GM19023 (cell line): ENCODE data around the gene OTOG.

Experiments
- ATAC-seq: cut with Tn5 transposase; IDR thresholded peaks from one replicate; pipeline ENCODE4 v1.9.1; 2021; ENCODE audit warnings: mild to moderate bottlenecking, moderate library complexity; ENCODE audit not compliant: unreplicated experiment

Gene OTOG

DNA sequence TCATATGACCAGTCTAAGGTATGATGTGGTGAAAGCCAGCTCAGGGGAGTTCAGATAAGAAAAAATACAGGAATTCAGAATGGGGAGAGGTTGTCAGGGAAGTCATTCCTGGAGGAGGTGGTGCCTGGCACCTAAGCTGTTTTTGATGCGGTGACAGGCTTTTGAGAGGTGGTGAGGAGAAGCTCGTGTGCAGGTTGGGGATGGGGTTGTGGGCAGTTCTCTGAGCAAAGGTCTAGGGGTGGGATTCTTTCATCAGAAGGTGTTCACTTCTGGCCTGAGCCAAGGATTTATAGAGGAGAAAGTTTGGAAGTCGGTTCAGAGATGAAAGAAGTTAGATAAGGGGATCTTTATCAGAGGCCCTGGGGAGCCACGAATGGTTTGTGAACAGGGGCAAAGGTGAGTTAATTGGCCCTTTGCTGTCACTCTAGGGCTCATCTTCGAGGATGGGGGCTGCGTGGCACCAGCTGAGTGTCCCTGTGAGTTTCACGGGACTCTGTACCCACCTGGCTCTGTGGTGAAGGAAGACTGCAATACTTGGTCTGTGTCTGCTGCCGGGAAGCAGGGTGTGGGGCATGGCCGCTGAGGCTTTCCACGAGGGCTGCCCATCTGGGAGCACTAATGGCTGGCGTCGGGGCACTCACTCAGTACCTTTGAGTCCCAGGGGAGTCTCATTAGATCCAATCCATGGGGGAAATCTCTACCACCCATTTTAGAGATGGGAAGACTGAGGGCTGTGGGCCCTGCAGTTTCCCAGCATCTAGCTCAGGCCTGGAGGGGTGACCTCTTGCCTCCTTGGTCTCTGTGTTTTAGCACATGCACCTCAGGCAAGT, 13.4 kb downstream of the OTOG start:
- no peak for ATAC-seq

DNA sequence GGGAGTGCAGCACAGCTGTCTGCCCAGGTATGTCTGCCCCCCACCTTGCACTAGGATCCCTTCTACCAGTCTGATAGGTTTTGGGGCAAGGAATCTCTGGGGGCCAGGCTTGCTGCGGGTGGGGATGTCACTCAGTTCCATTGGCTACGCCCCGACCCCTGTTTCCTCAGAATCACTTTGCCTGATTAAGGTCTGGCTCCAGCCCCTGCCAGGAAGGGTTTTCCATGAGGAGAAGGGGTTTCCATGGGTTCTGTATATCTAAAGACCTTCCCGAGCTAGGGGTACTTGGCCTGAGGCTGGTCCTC, 14.0 kb downstream of the OTOG start:
- ATAC-seq, result no peak

DNA sequence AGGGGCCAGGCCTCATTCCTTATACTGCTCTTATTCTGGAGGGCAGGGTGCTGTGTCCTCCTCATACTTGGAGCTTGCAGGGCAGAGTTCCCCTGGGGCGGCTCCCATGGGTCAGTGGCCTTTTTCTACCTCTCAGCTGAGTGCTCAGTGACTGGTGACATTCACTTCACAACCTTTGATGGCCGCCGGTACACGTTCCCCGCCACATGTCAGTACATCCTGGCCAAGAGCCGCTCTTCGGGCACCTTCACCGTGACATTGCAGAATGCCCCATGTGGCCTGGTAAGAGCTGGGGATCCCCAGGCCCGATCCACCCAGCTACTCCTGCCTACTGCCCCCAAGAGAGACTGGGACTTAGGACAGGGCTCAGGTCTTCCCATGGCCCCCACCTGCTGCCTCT, 14.5 kb downstream of the OTOG start:
- ATAC-seq, result no peak

DNA sequence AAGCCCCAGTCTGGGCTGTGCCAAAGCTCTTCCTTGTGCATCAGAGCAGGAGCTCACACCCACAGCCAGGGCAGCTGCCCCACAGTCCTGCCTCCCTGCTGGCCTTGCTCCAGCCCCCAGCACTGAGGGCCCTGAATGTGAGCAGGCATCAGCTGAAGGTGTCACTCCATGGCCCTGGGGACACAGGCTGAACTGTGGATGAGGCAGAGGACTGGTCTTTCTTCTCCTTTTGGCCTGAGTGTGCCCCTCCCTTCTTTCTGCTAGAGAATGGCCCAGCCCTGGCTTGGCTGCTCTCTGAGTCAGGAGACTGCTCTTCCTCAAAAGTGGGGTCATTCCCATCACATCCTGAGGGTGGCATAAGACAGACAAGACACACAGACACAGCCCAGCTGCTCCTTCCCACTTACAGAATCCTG, 16.2 kb downstream of the OTOG start:
- no peak for ATAC-seq

DNA sequence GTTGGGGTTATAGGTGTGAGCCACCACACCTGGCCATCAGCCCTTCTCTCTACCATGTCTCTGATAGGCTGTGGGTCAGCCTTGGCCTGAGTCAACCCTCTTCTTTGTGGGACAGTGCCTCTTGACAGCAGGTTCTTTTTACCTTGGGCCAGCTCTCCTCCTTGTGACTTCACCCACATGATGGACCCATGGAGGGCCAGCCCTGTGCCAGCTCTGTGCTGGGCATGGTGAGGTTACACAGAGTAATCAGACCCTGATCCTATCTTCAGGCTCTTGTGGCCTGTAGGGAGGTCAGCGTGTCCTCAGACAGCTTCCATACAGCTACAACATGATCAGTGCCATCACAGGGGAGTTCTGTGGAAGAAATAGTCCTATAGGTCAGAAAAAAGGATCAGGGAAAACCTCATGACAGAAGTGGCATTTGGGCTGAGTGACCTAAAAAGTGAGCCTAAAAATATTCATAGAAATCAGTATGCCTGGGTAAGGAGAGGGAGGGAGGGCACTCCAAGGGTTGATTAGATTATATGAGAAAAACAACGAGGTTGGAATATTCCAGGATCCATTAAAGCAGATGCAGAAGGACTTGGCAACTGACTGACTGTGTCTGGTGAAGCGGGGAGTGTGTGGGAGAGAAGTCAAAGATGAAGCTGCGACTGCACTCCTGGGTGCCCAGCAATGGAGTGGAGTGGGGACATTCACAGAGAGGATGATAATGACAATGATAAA, 17.1 kb downstream of the OTOG start:
- no peak for ATAC-seq

DNA sequence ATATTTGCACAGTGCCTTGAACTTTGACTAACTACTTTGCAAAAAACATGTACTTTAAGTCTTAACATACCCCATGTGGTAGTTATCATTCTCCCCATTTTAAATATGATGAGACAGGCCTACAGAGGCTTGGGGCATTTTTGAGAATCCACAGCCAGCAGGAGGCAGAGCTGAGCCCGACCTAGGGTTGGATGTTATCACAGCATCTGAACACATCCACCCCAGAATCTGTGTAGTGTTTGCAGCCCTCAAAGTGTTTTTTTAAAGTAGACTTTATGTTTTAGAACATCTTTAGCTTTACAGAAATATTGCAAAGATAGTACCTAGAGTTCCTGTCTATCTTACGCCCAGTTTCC, 17.6 kb downstream of the OTOG start:
- ATAC-seq, result no peak

DNA sequence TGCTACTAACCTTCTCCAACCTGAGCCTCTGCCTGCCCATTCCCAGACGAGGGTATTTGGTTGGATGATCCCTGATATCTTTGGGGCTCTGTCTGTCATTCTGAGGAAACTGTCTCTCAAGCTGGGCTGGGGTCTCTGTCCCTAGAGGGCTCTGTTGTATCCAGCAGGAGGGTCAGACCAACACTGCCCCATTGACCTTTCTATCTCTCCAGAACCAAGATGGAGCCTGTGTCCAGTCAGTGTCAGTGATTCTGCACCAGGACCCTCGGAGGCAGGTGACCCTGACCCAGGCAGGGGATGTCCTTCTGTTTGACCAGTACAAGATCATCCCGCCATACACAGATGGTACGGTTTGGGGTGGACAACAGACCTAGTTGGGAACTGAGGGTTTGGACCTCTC, 21.9 kb downstream of the OTOG start:
- ATAC-seq, result no peak

DNA sequence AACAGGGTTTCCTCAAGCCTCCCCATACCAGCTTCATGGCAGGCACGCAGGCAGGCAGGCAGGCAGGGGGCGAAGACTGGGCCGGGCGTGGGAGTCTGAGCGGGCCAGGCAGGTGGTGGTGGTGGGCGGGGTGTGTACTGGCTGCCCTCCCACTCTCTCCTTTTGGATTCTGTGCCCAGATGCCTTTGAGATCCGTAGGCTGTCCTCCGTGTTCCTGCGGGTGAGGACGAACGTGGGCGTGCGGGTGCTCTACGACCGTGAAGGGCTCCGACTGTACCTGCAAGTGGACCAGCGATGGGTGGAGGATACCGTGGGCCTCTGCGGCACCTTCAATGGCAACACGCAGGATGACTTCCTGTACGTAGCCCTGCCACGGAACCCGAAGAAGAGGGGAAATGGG, 23.0 kb downstream of the OTOG start:
- no peak for ATAC-seq

DNA sequence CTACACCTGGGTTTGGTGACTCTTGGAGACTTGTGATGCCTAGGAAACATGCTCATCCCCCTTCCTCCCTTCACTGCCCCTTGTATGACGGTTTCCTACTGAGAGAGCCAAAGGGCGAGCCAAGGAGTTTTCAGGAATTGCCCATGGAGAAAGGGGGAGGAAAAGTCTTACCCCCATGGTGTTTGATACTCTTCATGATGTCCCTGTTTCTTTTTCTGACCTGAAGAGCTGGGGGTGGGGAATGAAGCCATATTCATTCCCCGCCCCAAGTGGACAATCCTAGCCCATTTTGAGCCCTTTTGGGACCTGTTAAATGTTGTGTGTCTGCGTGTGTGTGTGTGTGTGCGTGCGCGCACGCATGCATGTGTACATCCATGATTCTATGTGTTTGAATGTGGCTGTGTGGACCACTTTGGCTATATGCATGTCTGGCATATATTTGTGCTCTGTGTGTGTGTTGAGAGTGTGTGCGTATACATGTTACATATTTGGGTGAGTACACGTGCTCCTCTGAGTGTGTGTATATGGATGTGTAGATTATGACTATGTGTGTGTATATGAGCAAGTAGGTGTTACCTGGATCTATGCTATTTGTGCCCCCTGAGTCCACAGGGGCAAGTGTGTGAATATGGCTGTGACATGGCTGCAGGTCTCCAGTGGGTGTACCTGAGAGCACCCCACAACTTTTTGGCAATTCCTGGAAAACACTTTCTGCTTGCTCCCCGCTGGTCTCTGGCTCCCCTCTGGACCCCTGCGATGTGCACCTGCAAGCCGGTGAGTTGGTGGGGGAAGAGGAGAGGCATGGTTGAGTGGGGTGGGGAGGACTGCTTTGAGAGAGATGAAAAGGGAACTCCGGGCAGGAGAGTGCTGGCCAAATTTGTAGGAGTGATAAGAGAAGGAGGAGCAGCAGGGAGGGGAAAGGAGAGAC, 24.6 kb downstream of the OTOG start:
- no peak for ATAC-seq

DNA sequence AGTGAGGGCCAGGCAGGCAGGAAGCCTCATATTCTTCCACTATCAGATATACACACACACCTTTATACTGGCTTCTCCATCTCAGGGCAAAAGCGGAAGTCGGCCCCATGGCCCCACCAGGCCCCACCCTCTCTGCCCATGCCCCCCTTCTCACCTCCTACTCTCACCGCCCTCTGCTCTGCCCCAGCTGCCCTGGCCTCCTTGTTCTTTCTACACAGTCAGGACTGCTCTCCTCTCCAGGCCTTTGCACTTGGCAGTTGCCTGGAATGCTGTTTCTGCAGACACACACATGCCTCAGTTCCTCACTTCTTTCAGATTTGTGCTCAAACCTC, 25.3 kb downstream of the OTOG start:
- ATAC-seq, result no peak

DNA sequence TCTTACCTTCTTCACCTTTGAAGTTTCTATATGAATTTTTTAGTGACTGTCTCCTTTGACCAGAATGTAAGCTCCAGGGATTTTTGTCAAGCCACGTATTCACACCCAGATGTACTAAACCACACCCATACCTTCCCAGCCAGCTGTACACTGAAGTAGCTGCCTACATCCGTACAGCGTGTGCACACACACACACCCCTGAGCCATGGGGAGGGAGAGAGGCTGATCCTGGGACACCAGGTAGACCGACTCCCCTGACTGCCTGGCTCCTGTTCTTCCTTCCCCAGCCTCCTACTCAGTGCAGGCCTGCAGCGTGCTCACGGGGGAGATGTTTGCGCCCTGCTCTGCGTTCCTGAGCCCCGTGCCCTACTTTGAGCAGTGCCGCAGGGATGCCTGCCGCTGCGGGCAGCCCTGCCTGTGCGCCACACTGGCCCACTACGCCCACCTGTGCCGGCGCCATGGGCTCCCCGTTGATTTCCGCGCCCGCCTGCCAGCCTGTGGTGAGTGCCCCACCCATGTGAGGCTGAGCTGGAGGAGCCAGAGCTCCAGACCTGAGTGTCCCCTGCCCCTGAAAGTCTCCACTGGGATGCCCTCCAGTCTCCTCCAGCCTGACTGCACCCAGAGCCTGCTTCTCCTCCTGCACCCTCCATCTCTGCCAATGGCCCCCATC, 25.9 kb downstream of the OTOG start:
- no peak for ATAC-seq

DNA sequence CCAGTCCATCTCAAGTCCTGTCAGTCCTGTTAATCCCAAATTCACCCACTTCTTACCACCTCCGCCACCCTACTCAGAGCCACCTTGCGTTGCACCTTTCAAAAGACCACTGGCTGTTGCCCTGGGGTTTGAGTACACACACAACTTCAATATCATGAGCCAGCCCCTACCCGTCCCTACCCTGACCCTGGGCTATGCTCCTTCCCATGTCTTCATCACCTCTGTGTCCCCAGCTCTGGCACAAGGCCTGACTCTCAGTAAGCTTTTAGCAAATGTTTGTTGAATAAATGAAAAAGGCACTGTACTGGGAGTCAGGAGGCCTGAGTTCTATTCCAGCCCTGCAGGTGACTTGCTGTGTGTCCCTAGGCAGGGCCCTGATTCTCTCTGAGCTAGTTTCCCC, 26.5 kb downstream of the OTOG start:
- no peak for ATAC-seq

DNA sequence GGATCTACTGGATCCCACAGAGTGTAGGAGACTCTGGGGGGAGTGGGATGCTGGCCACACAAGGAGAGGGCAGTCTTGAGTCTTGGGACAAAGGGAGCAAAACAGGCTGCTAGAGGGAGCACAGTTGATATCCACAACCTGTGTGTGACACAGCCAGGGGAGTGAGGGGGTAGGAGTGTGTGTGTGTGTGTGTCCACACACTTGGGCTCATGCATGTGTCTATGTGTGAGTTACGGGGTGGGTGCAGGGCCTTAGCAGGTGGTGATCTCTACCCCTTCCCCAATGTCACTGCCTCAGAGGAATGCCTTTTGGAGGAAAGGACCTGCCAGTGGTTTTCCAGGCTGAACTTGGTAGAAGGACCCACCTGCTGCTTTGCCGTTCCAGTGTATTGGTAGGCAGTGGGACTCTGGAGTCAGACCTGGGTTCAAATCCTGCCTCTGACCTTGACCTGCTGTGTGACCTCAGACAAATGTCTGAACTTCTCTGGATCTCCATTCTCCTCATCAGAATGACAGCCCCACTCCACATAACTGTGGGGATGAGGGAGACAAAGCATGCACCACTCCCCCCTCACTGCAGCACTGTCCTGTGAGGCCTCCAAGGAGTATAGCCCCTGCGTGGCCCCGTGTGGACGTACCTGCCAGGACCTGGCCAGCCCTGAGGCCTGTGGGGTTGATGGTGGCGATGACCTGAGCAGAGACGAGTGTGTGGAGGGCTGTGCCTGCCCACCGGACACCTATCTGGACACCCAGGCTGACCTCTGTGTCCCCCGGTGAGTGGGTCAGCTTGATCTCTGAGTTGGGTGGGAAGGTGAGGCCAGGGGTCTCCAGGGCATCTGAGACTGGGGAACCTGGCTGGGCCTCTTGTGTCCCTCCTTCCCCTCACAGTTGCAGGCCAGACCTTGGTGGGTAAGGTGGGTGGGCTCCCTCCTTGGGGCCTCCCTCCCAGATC, 27.4 kb downstream of the OTOG start:
- ATAC-seq, result no peak

DNA sequence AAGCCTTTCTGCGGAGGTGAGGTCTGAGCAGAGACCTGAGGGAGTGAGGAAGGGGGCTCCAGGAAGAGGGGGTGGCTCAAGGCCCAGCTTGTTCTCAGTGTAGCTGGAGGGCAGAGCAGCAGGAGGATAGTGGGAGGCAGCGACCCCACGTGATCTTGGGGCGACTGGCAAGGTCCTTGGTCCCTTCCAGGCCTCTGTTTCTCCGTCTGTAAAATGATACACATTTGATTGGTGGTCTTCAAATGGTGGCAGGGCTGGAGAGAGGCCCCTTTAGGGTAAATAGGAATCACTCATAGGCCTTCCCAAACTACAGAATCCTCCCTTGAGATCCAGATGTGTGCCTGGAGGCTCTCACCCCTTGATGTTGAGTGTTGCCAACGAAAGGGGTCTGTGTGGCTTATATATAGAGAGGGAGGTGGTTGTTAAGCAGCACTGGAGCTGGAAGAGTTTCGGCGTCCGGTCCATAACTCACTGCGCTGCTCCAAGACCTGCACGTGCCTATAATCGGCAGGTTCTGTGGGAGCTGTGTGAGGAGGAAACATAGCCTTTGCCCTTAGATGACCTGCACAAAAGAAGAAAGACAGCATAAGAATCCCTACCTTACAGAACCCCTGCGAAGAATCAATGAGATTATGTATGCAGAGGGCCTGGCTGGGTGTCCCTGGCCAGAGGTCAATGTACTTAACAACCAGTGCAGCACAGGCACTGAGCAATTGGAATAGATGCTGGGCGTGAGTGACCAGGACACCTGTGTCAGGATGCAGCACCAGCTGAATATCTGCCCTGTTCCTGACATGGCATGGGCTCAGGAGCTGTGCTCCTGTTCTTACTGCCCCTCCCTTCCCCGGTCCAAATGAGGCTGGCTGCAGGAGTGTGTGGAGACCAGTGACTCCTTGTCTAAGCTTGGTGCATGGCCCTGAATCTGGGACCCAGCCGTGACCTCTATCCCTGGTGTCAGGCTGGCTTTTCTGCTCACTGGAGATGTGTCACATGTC, 28.7 kb downstream of the OTOG start:
- ATAC-seq, result no peak

DNA sequence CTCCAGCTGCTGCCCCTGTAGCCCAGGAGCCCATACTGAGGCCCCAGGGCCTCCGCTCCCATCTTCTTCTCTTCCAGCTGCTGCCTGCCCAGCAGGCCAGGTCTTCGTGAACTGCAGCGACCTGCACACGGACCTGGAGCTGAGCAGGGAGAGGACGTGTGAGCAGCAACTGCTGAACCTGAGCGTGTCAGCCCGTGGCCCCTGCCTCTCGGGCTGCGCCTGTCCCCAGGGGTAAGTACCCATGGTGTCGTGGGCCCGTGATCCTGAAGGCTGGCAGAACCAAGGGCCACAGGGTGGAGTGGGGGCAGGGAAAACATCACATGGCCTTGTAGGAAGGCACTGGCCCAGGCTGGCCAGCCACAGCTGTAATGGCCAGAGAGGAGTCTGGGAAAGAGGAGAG, 31.2 kb downstream of the OTOG start:
- ATAC-seq, result no peak

DNA sequence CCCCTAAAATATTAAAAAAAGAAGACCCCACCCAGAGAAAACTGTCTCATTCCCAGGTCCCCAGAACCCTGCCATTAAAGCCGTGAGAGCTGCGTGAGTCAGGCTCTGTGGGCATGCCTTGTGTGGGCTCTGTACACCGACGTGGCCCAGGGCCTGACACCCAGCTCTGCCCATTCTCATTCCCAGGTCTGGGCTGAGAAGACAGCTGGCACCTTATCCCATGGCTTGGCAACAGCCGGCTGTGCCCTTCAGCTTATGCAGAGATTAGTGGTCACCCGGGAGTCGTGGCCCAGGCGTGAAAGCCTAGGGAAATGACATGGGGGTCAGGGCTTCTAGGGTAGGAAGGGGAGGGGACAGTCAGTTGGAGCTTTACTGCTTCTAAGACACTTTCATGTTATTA, 31.9 kb downstream of the OTOG start:
- ATAC-seq, result no peak

DNA sequence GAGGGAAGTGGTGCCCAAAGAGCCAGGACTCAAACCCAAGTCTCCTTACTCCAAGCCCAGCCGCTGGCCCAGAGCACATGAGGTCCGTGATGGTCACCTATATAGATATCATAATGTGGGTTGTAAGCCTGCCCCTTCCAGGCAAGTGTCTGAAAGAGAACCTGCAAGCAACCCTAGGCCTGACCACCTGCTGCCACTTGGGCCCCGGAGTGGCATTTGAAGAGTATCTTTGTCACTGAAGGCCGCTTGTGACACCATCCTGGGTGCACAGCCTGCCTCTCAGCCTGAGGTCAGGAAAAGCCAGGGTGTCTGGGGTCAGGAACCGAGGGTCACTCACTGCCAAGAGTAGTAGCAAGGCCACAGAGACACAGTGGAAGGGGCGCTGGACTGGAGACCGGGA, 32.4 kb downstream of the OTOG start:
- ATAC-seq, result no peak

DNA sequence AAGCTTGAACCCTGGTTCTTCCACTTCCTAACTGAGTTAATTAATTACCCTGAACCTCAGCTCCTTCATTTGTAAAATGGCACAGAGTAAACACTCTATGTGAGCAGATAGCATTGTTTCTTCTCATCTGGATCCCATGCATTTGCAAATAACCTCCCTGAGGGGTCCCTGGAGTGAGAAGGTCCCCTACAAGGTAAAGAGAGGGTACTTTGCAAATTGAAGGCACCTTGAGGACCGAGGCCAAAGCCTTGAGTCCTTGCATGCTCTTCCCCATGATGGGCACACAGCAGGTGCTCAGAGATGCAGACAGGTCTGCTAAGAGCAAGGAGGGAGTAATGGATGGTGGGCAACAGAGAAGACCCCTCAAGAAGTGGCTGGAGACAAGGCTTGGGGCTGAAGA, 33.2 kb downstream of the OTOG start:
- ATAC-seq, result no peak
